Hepatocyte (in vitro differentiated cells): ENCODE results near the gene SLC7A7.

Experiments used
- EZH2 ChIP-seq: fragments of 200-600 bp; sonication (generic); IDR thresholded peaks from 2 replicates; pipeline ENCODE4 v1.6.1; 2016; ENCODE audit warnings: antibody characterized with exemption, mild to moderate bottlenecking, borderline replicate concordance
- TF ChIP-seq, protein P1 (sequence below): fragments of 200-600 bp; sonication (generic); IDR thresholded peaks from 2 replicates; pipeline ENCODE4 v1.5.1; 2016; ENCODE audit warnings: antibody characterized with exemption, mild to moderate bottlenecking; ENCODE audit not compliant: poor library complexity

DNA sequence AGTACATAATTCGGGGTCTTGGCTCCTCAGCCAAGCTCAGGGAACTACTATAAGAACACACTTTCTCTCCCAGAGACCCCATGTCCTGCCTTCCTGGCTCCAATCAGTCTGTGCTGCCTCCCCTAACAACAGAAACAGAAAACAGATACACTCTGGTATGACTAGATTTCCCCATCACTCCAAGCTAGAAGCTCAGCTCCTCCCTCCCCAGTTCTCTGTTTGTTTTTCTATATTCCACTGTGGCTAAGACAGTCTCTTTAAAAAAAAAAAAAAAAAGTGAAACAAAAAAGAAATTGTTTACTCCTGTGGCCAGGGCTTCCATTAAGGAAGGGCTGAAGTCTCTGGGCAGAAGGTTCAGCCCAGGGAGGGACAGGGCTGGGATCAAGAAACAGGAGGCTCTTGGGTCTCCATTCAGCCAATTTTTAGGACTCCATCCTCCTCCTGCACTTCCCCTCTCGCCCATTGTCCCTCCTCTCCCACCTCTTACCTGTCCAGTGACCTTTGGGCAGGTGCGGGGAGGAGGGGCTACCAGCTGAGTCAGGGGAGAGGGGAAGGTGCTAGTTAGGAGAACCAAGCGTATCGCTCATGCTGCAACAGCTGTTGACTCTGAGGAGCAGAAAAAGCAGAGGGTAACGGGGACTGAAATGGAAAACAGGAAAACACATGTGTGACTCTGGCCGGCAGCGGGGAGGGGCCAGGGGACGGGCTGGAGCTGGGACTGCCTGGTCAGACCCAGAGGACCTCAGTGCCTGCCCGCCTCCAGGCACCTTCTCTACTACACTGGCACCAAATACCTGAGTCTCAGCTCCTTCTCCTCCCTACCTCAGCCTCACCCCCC lies 4.1 kb upstream of the SLC7A7 start:
- TF ChIP-seq, protein P1, sequence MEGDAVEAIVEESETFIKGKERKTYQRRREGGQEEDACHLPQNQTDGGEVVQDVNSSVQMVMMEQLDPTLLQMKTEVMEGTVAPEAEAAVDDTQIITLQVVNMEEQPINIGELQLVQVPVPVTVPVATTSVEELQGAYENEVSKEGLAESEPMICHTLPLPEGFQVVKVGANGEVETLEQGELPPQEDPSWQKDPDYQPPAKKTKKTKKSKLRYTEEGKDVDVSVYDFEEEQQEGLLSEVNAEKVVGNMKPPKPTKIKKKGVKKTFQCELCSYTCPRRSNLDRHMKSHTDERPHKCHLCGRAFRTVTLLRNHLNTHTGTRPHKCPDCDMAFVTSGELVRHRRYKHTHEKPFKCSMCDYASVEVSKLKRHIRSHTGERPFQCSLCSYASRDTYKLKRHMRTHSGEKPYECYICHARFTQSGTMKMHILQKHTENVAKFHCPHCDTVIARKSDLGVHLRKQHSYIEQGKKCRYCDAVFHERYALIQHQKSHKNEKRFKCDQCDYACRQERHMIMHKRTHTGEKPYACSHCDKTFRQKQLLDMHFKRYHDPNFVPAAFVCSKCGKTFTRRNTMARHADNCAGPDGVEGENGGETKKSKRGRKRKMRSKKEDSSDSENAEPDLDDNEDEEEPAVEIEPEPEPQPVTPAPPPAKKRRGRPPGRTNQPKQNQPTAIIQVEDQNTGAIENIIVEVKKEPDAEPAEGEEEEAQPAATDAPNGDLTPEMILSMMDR = no peak
- TF ChIP-seq EZH2 = no peak
